Calu3 (cell line): ENCODE measurements around the gene TMEM132D. TPM values are rescaled to one million over a fixed set of nuclear protein-coding genes. Genes with fewer than 3 reads are reported as not detected.

Experiments used
- BruUV-seq: library from RNA; stranded (reverse); fragments of 400-500 nt; replicated peaks from 2 replicates; lab custom pipeline; 2021; lab: Mats Ljungman, UMichigan
- CTCF ChIA-PET: fragments of 300-600 bp; sonication (Branson Sonifier 250); formaldehyde crosslinking; loops from one replicate; lab custom pipeline; 2022; ENCODE audit warnings: antibody characterized with exemption; lab: Charles Lee
- DNase-seq: peaks from one replicate; pipeline ENCODE4 v3.0.0; 2022
- H3K27ac Mint-ChIP-seq: one replicate; pipeline ENCODE4 v1.8.0; 2022; ENCODE audit warnings: mixed read lengths; ENCODE audit not compliant: unreplicated experiment
- H3K27me3 Mint-ChIP-seq: one replicate; pipeline ENCODE4 v1.8.0; 2022; ENCODE audit warnings: mixed read lengths; ENCODE audit not compliant: unreplicated experiment
- H3K36me3 Mint-ChIP-seq: one replicate; pipeline ENCODE4 v1.8.0; 2022; ENCODE audit warnings: mild to moderate bottlenecking, moderate library complexity, mixed read lengths; ENCODE audit not compliant: insufficient read depth, unreplicated experiment
- H3K4me1 Mint-ChIP-seq: one replicate; pipeline ENCODE4 v1.8.0; 2022; ENCODE audit warnings: mild to moderate bottlenecking, low read depth, mixed read lengths; ENCODE audit not compliant: unreplicated experiment
- H3K4me3 Mint-ChIP-seq: one replicate; pipeline ENCODE4 v1.8.0; 2022; ENCODE audit warnings: mild to moderate bottlenecking, low read depth, moderate library complexity, mixed read lengths; ENCODE audit not compliant: unreplicated experiment
- H3K9me3 Mint-ChIP-seq: one replicate; pipeline ENCODE4 v1.8.0; 2022; ENCODE audit warnings: low read depth, mixed read lengths; ENCODE audit not compliant: unreplicated experiment
- CTCF ChIP-seq: fragments of 200-600 bp; IDR thresholded peaks from one replicate; pipeline ENCODE4 v1.8.0; 2022; ENCODE audit warnings: antibody characterized with exemption; ENCODE audit not compliant: unreplicated experiment
- intact Hi-C: fragments of 100-400 bp; cut with micrococcal nuclease; formaldehyde crosslinking; loops from one replicate; pipeline ENCODE4 v1.10.0; 2022; ENCODE audit not compliant: unreplicated experiment
- total RNA-seq: library from RNA; stranded (reverse); gene quantifications from 2 replicates; pipeline ENCODE4 v1.2.3, GENCODE V29; 2022

Gene TMEM132D
- total RNA-seq, 1 experiment from 2014 or later = not detected

GRCh38 chr12:129489100-129489676 lies 414.6 kb downstream of the TMEM132D start:
- TF ChIP-seq CTCF = no peak
- peaks cover 15% of the 10 kb centered on the region for H3K9me3 Mint-ChIP-seq
- no peaks in the 10 kb centered on the region for H3K4me1 Mint-ChIP-seq
- no peak overlapping the region for H3K27ac Mint-ChIP-seq
- no TSS peak for BruUV-seq
- CTCF ChIA-PET = no interaction called here
- no peaks in the 10 kb centered on the region for H3K27me3 Mint-ChIP-seq
- intact Hi-C loops = no loop called here
- no peaks in the 10 kb centered on the region for H3K36me3 Mint-ChIP-seq
- no peak for DNase-seq
- no peak overlapping the region for H3K4me3 Mint-ChIP-seq

GRCh38 chr12:129486931-129487330 lies 416.9 kb downstream of the TMEM132D start:
- intact Hi-C loops = no loop called here
- H3K4me3 Mint-ChIP-seq = no peak overlapping the region
- CTCF ChIA-PET = no interaction called here
- H3K27ac Mint-ChIP-seq = no peak overlapping the region
- H3K4me1 Mint-ChIP-seq = no peaks in the 10 kb centered on the region
- TF ChIP-seq CTCF = no peak
- H3K36me3 Mint-ChIP-seq = no peaks in the 10 kb centered on the region
- H3K27me3 Mint-ChIP-seq = no peaks in the 10 kb centered on the region
- DNase-seq = no peak
- peaks cover 10% of the 10 kb centered on the region for H3K9me3 Mint-ChIP-seq
- no TSS peak for BruUV-seq

GRCh38 chr12:129483111-129483893 lies 420.5 kb downstream of the TMEM132D start:
- BruUV-seq = no TSS peak
- CTCF ChIA-PET = no interaction called here
- intact Hi-C loops = no loop called here
- Mint-ChIP-seq H3K4me1 (no peaks in the 10 kb centered on the region), H3K9me3 (peaks cover 14% of the 10 kb centered on the region), H3K4me3 (no peak overlapping the region), H3K27me3 (no peaks in the 10 kb centered on the region), H3K27ac (no peak overlapping the region), H3K36me3 (no peaks in the 10 kb centered on the region)
- DNase-seq = no peak
- no peak for TF ChIP-seq CTCF

- Mint-ChIP-seq H3K4me3 (no peak overlapping the region), H3K27ac (no peak overlapping the region), H3K9me3 (peaks cover 15% of the 10 kb centered on the region), H3K27me3 (no peaks in the 10 kb centered on the region), H3K36me3 (no peaks in the 10 kb centered on the region), H3K4me1 (no peaks in the 10 kb centered on the region)
- BruUV-seq = no TSS peak
- CTCF ChIA-PET = no interaction called here
- no peak for TF ChIP-seq CTCF
- DNase-seq = no peak
- intact Hi-C loops = no loop called here
Measured at GRCh38 chr12:129481921-129482320, 421.9 kb downstream of the TMEM132D start.
